Kidney epithelial cell (primary cell): ENCODE results near the gene TCL1A. TPM values are rescaled to one million over a fixed set of nuclear protein-coding genes. Genes with fewer than 3 reads are reported as not detected.

ENCODE experiments used
- DNase-seq: peaks from one replicate; pipeline ENCODE4 v3.0.0-alpha.2; 2010; ENCODE audit warnings: low read depth
- H3K27me3 ChIP-seq: 2 replicates; pipeline ENCODE4 v1.6.0; 2011; ENCODE audit warnings: low read length; ENCODE audit not compliant: control insufficient read depth, insufficient read depth
- H3K36me3 ChIP-seq: 2 replicates; pipeline ENCODE4 v1.5.1; 2011; ENCODE audit warnings: low read length; ENCODE audit not compliant: control insufficient read depth, insufficient read depth
- H3K4me3 ChIP-seq: 2 replicates; pipeline ENCODE4 v1.5.1; 2011; ENCODE audit warnings: low read depth, mild to moderate bottlenecking, control low read depth, low read length
- CTCF ChIP-seq: IDR thresholded peaks from 2 replicates; pipeline ENCODE4 v1.5.1; 2011; ENCODE audit warnings: mild to moderate bottlenecking, moderate library complexity, low read length, control low read depth, inconsistent platforms; ENCODE audit not compliant: insufficient read depth, poor library complexity, severe bottlenecking
- total RNA-seq: library from RNA; depleted of rRNA; stranded (reverse); fragments of >200 nt; gene quantifications from 2 replicates; pipeline ENCODE4 v1.2.3, GENCODE V29; 2015

TCL1A gene
- total RNA-seq, 1 donor from 2014 or later = not detected

- Histone ChIP-seq H3K4me3 (no peak overlapping the region), H3K36me3 (no peaks in the 10 kb centered on the region), H3K27me3 (no peaks in the 10 kb centered on the region)
- TF ChIP-seq CTCF = no peak
- no peak for DNase-seq
These were observed 51.3 kb downstream of the TCL1A start for GRCh38 chr14:95662376-95663186.

GRCh38 chr14:95660651-95661515 lies 53.0 kb downstream of the TCL1A start:
- no peak for DNase-seq
- no peaks in the 10 kb centered on the region for H3K27me3 ChIP-seq
- TF ChIP-seq CTCF = no peak
- H3K36me3 ChIP-seq = no peaks in the 10 kb centered on the region
- no peak overlapping the region for H3K4me3 ChIP-seq

GRCh38 chr14:95659990-95660385 lies 53.9 kb downstream of the TCL1A start:
- H3K4me3 ChIP-seq = no peak overlapping the region
- no peak for TF ChIP-seq CTCF
- H3K36me3 ChIP-seq = no peaks in the 10 kb centered on the region
- DNase-seq = no peak
- H3K27me3 ChIP-seq = no peaks in the 10 kb centered on the region

Other genes with a start within 250 kb of the TCL1A start
- 2.2 and 3.1 TPM in 2 replicates for gene SYNE3, start 197.5 kb downstream of the TCL1A start, total RNA-seq
- 38.6 and 48.3 TPM in 2 replicates for gene GLRX5, start 179.1 kb downstream of the TCL1A start, total RNA-seq
- gene TCL1B, start 27.7 kb downstream of the TCL1A start, total RNA-seq = not detected in 2 replicates
- gene TUNAR, start 162.7 kb upstream of the TCL1A start, total RNA-seq = 0.27 and 0.50 TPM in 2 replicates